C4-2B (cell line): ENCODE data around the gene USP25.

Experiments
- CTCF ChIP-seq: fragments of 450-650 bp; conservative IDR thresholded peaks from 2 replicates; pipeline ENCODE4 v1.5.1; 2017; ENCODE audit warnings: mild to moderate bottlenecking
- ZFX ChIP-seq: fragments of 450-650 bp; IDR thresholded peaks from 2 replicates; pipeline ENCODE4 v1.6.1; 2017

GRCh38 chr21:15731243-15731613 lies 1.4 kb downstream of the USP25 start:
- TF ChIP-seq CTCF (no peak), ZFX (no peak)
